Measurements from ENCODE around the gene LRTM2. TPM values are rescaled to one million over a fixed set of nuclear protein-coding genes. Genes with fewer than 3 reads are reported as not detected.

The LRTM2 gene
- total RNA-seq, 3 donors from 2014 or later: not detected

DNA sequence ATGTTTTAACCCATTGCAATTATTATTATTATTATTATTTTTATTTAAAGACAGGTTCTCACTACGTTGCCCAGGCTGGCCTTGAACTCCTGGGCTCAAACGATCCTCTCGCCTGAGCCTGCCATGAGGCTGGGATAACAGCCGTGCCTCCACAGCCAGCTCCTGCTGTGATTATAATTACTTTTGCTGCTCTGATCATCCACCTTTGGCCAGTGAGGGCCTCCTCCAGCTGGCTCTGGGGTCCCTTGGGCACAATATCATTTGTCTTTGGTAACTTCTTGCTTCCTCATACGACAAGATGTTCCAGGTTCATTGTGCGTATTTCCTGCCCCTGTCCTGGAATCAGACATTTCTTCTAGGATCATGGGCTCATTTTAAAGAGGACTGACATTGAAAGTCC lies 28.4 kb downstream of the LRTM2 start:
- TF ChIP-seq, protein P1, sequence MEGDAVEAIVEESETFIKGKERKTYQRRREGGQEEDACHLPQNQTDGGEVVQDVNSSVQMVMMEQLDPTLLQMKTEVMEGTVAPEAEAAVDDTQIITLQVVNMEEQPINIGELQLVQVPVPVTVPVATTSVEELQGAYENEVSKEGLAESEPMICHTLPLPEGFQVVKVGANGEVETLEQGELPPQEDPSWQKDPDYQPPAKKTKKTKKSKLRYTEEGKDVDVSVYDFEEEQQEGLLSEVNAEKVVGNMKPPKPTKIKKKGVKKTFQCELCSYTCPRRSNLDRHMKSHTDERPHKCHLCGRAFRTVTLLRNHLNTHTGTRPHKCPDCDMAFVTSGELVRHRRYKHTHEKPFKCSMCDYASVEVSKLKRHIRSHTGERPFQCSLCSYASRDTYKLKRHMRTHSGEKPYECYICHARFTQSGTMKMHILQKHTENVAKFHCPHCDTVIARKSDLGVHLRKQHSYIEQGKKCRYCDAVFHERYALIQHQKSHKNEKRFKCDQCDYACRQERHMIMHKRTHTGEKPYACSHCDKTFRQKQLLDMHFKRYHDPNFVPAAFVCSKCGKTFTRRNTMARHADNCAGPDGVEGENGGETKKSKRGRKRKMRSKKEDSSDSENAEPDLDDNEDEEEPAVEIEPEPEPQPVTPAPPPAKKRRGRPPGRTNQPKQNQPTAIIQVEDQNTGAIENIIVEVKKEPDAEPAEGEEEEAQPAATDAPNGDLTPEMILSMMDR (IDR thresholded peaks at IDR 0.05): no peak
- no peak overlapping the region for H3K4me3 ChIP-seq
- DNase-seq (no peak), ATAC-seq (no peak)
- no peaks in the 10 kb centered on the region for H3K36me3 ChIP-seq (ENCODE audit: low read depth)
- no peaks in the 10 kb centered on the region for H3K4me1 ChIP-seq (ENCODE audit: low read depth)
- intact Hi-C loops (cut with DNase I, micrococcal nuclease): no loop called here
- no peaks in the 10 kb centered on the region for H3K9me3 ChIP-seq

DNA sequence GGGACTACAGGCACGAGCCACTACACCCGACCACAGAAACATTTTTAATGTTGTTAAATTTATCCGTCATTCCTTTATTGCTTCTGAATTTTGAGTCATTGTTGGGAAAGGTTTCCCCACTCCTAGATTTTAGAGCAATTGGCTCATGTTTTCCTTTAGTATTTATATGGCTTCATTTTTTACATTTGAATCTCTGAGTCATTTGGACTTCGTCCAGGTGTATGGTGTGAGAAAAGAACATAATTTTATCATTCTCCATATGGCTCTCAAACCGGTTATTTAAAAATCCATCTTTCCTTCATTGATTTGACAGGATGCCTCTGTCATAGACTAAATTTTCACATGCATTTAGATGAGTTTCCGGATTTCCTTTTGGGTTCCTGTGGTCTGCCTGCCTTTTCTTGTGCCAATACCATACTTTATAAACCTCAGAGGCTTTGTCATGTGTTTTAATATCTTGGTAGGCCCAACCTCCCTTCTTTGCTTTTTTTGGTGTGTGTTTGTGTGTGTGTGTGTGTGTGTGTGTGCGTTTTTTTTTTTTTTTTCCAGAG lies 30.9 kb downstream of the LRTM2 start:
- no peak overlapping the region for H3K4me3 ChIP-seq
- TF ChIP-seq, protein P1 (IDR thresholded peaks at IDR 0.05): no peak
- no peak for DNase-seq
- H3K36me3 ChIP-seq (ENCODE audit: low read depth): no peaks in the 10 kb centered on the region
- H3K9me3 ChIP-seq: no peaks in the 10 kb centered on the region
- intact Hi-C loops (cut with DNase I, micrococcal nuclease): no loop called here
- ATAC-seq: peak; percentile 65
- no peaks in the 10 kb centered on the region for H3K4me1 ChIP-seq (ENCODE audit: low read depth)

DNA sequence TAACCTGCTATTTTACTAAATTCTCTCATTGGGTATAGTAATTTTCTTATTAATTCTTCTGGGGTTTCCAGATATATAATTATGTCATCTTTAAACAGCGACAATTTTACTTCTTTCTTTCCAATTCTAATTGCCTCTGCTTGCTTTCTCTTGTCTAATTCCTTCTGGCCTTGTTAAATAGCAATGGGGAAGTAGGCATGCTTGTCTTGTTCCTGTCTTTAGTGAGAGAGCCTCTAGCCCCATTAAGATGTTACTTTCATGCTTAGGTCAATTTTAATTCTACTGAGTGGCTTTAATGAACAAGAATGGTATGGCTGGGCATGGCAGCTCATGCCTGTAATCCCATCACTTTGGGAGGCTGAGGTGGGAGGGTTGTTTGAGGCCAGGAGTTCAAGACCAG lies 31.7 kb downstream of the LRTM2 start:
- intact Hi-C loops (cut with DNase I, micrococcal nuclease): no loop called here

DNA sequence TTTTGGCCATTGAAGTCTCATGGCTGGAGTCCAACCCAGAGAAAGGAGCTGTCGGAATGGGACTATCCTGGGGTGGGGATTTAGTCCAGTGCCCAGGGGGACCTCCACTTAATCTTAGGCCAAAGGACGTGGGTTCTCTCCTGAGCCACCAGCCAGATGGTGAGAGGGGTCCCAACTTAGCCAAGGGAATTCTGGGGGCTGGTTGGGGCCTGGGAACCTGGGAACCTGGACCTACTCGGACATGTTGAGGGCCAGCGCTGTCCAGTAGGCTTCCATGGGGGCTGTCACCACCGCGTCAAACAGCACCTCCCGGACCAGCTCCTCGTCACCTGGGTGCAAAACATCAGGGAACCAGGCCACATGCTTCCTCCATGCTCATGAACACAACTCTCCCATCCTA lies 33.4 kb downstream of the LRTM2 start:
- TF ChIP-seq, protein P1 (IDR thresholded peaks at IDR 0.05): no peak
- intact Hi-C loops (cut with DNase I, micrococcal nuclease): no loop called here
- no peaks in the 10 kb centered on the region for H3K36me3 ChIP-seq (ENCODE audit: low read depth)
- no peak overlapping the region for H3K4me3 ChIP-seq
- ATAC-seq (no peak), DNase-seq (no peak)
- H3K9me3 ChIP-seq: no peaks in the 10 kb centered on the region
- H3K4me1 ChIP-seq (ENCODE audit: low read depth): no peaks in the 10 kb centered on the region

More for the DNA sequence above, 31.7 kb downstream of the LRTM2 start:
- H3K9me3 ChIP-seq: no peaks in the 10 kb centered on the region
- DNase-seq (no peak), ATAC-seq (no peak)
- TF ChIP-seq, protein P1 (IDR thresholded peaks at IDR 0.05): no peak
- no peak overlapping the region for H3K4me3 ChIP-seq
- H3K4me1 ChIP-seq (ENCODE audit: low read depth): no peaks in the 10 kb centered on the region
- H3K36me3 ChIP-seq (ENCODE audit: low read depth): no peaks in the 10 kb centered on the region

DNA sequence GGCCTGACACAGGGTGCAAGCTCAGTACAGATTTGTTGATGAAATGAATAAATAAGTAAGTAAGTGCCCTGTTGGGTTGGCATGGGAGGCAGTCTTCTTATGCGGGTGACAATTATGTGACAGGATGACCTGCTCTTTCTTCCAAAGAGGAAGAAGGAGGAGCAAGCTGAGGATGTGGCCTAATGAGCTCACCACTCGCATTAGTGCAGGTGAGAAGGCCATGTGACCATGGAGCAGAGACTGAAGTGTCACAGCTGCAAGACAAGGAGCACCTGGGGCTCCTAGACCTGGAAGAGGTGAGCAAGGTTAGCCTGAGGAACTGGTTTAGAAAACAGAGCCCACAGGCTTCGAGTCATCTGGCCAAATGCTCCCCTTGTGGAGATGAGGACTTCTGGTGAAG lies 34.9 kb downstream of the LRTM2 start:
- DNase-seq (no peak), ATAC-seq (no peak)
- no peaks in the 10 kb centered on the region for H3K9me3 ChIP-seq
- intact Hi-C loops (cut with DNase I, micrococcal nuclease): no loop called here
- no peak overlapping the region for H3K4me3 ChIP-seq
- no peaks in the 10 kb centered on the region for H3K36me3 ChIP-seq (ENCODE audit: low read depth)
- TF ChIP-seq, protein P1 (IDR thresholded peaks at IDR 0.05): no peak
- H3K4me1 ChIP-seq (ENCODE audit: low read depth): no peaks in the 10 kb centered on the region

DNA sequence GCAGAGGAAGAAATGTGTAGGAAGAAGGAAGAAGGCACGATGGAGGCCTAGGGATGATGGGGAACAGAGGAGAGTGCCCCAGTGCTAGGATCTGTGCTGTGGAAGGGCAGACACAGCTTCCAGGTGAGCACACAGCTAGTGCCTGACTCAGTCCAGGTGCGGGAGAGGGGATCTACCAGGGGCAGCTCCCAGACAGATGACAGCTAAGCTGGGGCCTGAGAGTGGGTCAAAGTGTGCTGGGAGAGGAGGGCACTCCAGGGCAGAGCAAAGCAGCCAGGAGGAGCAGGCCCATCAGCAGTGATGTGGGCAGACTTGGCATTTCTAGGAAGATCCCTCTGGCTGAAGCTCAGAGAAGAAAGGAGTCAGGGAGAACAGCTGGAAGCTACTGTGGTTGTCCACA lies 36.7 kb downstream of the LRTM2 start:
- Histone ChIP-seq H3K36me3 (ENCODE audit: low read depth) (no peaks in the 10 kb centered on the region), H3K4me3 (no peak overlapping the region), H3K9me3 (no peaks in the 10 kb centered on the region), H3K4me1 (ENCODE audit: low read depth) (no peaks in the 10 kb centered on the region)
- TF ChIP-seq, protein P1 (IDR thresholded peaks at IDR 0.05): no peak
- ATAC-seq (no peak), DNase-seq (no peak)
- intact Hi-C loops (cut with DNase I, micrococcal nuclease): no loop called here
